ENCODE data around the gene SERPINI1.

Gene SERPINI1

DNA sequence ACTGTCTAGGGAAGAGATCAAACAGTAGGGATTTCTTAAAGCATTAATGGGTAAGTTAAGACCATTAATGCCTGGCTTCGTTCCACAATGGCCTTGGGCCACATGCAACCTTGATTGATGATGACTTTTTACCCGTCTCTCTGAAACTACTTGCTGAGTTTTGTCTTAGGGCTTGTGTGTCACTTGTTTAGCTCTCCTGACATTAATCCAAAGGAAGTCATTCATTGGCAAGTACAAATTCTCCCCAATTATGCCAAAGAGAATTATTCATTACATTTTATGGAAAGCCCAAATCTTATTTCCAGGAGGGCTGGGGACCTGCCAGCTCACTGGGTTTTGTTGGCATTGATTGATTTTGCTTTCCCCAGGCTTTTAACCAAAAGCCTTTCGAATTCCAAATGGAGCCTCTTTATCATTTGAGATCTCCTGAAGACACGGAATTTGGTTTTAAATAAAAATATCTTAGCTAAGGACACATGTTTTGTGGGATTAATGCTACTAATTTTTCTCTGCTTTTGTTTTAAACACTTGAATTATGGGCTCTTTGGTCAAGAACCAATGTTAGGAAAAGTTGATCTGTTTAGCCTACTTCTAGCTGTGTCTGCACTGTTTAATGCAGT, 40.7 kb downstream of the SERPINI1 start:
- peak; percentile 75 for ATAC-seq
- TF ChIP-seq ZC3H10 (CRISPR knock-in tag; IDR thresholded peaks at IDR 0.05) (peak; percentile 65; the same call in 1 of the 2 replicates), ZNF8 (CRISPR knock-in tag; IDR thresholded peaks at IDR 0.05) (no peak), ISL1 (CRISPR knock-in tag; IDR thresholded peaks at IDR 0.05) (peak; percentile 94)
- TF ChIP-seq, protein P1, sequence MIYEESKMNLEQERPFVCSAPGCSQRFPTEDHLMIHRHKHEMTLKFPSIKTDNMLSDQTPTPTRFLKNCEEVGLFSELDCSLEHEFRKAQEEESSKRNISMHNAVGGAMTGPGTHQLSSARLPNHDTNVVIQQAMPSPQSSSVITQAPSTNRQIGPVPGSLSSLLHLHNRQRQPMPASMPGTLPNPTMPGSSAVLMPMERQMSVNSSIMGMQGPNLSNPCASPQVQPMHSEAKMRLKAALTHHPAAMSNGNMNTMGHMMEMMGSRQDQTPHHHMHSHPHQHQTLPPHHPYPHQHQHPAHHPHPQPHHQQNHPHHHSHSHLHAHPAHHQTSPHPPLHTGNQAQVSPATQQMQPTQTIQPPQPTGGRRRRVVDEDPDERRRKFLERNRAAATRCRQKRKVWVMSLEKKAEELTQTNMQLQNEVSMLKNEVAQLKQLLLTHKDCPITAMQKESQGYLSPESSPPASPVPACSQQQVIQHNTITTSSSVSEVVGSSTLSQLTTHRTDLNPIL (CRISPR knock-in tag; IDR thresholded peaks at IDR 0.05; ENCODE audit: low read depth), result peak; percentile 33; the same call in 1 of the 2 replicates

- TF ChIP-seq RARB (CRISPR knock-in tag; IDR thresholded peaks at IDR 0.05) (no peak), ZNF70 (CRISPR knock-in tag; IDR thresholded peaks at IDR 0.05) (no peak), ESRRG (CRISPR knock-in tag; IDR thresholded peaks at IDR 0.05) (no peak), ISL1 (CRISPR knock-in tag; IDR thresholded peaks at IDR 0.05) (no peak), ZNF8 (CRISPR knock-in tag; IDR thresholded peaks at IDR 0.05) (no peak), GLIS3 (CRISPR knock-in tag; IDR thresholded peaks at IDR 0.05) (no peak), BACH2 (CRISPR knock-in tag; IDR thresholded peaks at IDR 0.05; ENCODE audit: borderline replicate concordance) (no peak), ZNF565 (CRISPR knock-in tag; conservative IDR thresholded peaks at IDR 0.05; ENCODE audit: low read depth) (no peak), ZC3H10 (CRISPR knock-in tag; IDR thresholded peaks at IDR 0.05) (no peak)
- ATAC-seq, result no peak
These were observed 41.8 kb downstream of the SERPINI1 start for GRCh38 chr3:167777356-167777755.

DNA sequence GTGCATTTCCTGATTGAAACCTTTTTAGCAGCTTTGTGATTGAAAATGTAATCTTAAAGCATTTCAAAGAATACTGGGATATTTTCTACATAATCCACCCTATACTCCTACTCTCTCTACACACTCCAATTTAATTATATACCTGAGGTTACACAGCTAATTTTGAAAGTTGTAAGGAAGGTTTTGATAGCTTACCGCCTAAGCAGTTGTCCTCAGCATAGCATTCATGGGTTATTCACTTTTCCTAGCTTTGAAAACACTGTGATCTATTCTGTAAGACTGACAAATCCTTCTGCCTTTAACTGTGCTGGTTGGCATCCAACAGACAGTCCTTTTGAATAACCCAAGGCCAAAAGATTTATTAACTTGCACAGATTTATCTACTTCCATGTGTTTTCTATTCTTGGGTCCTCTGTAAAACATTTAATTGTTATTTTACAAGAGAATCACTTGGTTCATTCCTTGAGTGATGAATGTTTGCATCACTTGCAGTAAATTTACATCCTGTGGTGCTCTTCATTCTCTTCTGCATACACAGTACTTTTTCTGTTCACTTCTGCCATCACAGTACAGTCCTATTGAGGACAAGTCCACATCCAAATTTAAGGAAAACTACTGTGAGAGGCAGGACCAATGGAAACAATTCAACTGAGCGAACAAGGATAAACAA, 44.8 kb downstream of the SERPINI1 start:
- TF ChIP-seq RARB (CRISPR knock-in tag; IDR thresholded peaks at IDR 0.05) (no peak), ISL1 (CRISPR knock-in tag; IDR thresholded peaks at IDR 0.05) (no peak), ZC3H10 (CRISPR knock-in tag; IDR thresholded peaks at IDR 0.05) (no peak), ZFP3 (CRISPR knock-in tag; IDR thresholded peaks at IDR 0.05) (no peak), SNAI2 (CRISPR knock-in tag; IDR thresholded peaks at IDR 0.05) (no peak), TCF4 (CRISPR knock-in tag; IDR thresholded peaks at IDR 0.05; ENCODE audit: borderline replicate concordance) (no peak), ZNF70 (CRISPR knock-in tag; IDR thresholded peaks at IDR 0.05) (no peak), POU6F1 (CRISPR knock-in tag; IDR thresholded peaks at IDR 0.05; ENCODE audit: borderline replicate concordance, low read depth) (no peak), TOX (CRISPR knock-in tag; IDR thresholded peaks at IDR 0.05; ENCODE audit: borderline replicate concordance) (no peak)
- TF ChIP-seq, protein P2, sequence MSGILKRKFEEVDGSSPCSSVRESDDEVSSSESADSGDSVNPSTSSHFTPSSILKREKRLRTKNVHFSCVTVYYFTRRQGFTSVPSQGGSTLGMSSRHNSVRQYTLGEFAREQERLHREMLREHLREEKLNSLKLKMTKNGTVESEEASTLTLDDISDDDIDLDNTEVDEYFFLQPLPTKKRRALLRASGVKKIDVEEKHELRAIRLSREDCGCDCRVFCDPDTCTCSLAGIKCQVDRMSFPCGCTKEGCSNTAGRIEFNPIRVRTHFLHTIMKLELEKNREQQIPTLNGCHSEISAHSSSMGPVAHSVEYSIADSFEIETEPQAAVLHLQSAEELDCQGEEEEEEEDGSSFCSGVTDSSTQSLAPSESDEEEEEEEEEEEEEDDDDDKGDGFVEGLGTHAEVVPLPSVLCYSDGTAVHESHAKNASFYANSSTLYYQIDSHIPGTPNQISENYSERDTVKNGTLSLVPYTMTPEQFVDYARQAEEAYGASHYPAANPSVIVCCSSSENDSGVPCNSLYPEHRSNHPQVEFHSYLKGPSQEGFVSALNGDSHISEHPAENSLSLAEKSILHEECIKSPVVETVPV (CRISPR knock-in tag; IDR thresholded peaks at IDR 0.05), result no peak
- ATAC-seq, result no peak

- no peak for ATAC-seq
- no peak for TF ChIP-seq TCF4 (CRISPR knock-in tag; IDR thresholded peaks at IDR 0.05; ENCODE audit: borderline replicate concordance)
- TF ChIP-seq POU6F1 (CRISPR knock-in tag; IDR thresholded peaks at IDR 0.05; ENCODE audit: borderline replicate concordance, low read depth), result no peak
- TF ChIP-seq, protein P2 (CRISPR knock-in tag; IDR thresholded peaks at IDR 0.05), result no peak
- TF ChIP-seq, protein P3, sequence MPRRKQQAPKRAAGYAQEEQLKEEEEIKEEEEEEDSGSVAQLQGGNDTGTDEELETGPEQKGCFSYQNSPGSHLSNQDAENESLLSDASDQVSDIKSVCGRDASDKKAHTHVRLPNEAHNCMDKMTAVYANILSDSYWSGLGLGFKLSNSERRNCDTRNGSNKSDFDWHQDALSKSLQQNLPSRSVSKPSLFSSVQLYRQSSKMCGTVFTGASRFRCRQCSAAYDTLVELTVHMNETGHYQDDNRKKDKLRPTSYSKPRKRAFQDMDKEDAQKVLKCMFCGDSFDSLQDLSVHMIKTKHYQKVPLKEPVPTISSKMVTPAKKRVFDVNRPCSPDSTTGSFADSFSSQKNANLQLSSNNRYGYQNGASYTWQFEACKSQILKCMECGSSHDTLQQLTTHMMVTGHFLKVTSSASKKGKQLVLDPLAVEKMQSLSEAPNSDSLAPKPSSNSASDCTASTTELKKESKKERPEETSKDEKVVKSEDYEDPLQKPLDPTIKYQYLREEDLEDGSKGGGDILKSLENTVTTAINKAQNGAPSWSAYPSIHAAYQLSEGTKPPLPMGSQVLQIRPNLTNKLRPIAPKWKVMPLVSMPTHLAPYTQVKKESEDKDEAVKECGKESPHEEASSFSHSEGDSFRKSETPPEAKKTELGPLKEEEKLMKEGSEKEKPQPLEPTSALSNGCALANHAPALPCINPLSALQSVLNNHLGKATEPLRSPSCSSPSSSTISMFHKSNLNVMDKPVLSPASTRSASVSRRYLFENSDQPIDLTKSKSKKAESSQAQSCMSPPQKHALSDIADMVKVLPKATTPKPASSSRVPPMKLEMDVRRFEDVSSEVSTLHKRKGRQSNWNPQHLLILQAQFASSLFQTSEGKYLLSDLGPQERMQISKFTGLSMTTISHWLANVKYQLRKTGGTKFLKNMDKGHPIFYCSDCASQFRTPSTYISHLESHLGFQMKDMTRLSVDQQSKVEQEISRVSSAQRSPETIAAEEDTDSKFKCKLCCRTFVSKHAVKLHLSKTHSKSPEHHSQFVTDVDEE (CRISPR knock-in tag; IDR thresholded peaks at IDR 0.05), result no peak
- no peak for TF ChIP-seq ZNF70 (CRISPR knock-in tag; IDR thresholded peaks at IDR 0.05)
- TF ChIP-seq, protein P1 (CRISPR knock-in tag; IDR thresholded peaks at IDR 0.05; ENCODE audit: low read depth), result no peak
- TF ChIP-seq GLIS3 (CRISPR knock-in tag; IDR thresholded peaks at IDR 0.05), result no peak
- TF ChIP-seq, protein P4, sequence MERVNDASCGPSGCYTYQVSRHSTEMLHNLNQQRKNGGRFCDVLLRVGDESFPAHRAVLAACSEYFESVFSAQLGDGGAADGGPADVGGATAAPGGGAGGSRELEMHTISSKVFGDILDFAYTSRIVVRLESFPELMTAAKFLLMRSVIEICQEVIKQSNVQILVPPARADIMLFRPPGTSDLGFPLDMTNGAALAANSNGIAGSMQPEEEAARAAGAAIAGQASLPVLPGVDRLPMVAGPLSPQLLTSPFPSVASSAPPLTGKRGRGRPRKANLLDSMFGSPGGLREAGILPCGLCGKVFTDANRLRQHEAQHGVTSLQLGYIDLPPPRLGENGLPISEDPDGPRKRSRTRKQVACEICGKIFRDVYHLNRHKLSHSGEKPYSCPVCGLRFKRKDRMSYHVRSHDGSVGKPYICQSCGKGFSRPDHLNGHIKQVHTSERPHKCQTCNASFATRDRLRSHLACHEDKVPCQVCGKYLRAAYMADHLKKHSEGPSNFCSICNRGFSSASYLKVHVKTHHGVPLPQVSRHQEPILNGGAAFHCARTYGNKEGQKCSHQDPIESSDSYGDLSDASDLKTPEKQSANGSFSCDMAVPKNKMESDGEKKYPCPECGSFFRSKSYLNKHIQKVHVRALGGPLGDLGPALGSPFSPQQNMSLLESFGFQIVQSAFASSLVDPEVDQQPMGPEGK (CRISPR knock-in tag; IDR thresholded peaks at IDR 0.05; ENCODE audit: borderline replicate concordance), result no peak
- no peak for TF ChIP-seq PPARA (CRISPR knock-in tag; IDR thresholded peaks at IDR 0.05; ENCODE audit: borderline replicate concordance)
- no peak for TF ChIP-seq OSR1 (CRISPR knock-in tag; IDR thresholded peaks at IDR 0.05)
- no peak for TF ChIP-seq ISL1 (CRISPR knock-in tag; IDR thresholded peaks at IDR 0.05)
These were observed 48.3 kb downstream of the SERPINI1 start for GRCh38 chr3:167783781-167784180.

Measured in SK-N-SH treated with all-trans-retinoic acid at 6 μM for 48 hours (cell line).